ENCODE measurements around the gene GRK4.

GRK4 gene

DNA sequence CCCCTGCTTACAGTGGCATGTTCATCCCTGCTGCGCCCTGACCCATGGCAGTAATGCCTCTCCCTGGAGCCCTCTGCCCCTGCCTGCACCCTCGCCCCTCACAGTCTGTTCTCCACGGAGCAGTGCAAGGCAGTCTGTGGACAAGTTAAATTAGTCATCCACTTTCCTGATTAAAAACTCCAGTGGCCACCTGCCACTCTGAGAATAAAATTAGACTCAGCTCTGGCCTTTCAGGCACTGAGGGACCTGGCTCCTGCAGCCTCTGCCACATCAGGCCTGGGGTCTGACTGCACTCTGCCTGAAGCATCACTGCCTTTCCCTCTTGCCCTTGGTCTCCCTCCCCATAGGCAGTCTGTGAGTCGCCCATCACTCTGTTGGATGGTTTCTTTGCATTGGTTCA, 53.6 kb downstream of the GRK4 start:
- no peaks in the 10 kb centered on the region for H3K9me3 ChIP-seq (ENCODE audit: control insufficient read depth, insufficient read depth, low read length)
- H3K27me3 ChIP-seq (ENCODE audit: control insufficient read depth, insufficient read depth, low read length) = no peaks in the 10 kb centered on the region
- no peak overlapping the region for H3K9ac ChIP-seq (ENCODE audit: low read depth, low read length)
- H3K36me3 ChIP-seq (ENCODE audit: control insufficient read depth, insufficient read depth, low read length) = no peaks in the 10 kb centered on the region
- no peaks in the 10 kb centered on the region for H3K4me1 ChIP-seq (ENCODE audit: control insufficient read depth, insufficient read depth, low read length)
- H3K4me3 ChIP-seq (ENCODE audit: low read depth, low read length) = no peak overlapping the region

DNA sequence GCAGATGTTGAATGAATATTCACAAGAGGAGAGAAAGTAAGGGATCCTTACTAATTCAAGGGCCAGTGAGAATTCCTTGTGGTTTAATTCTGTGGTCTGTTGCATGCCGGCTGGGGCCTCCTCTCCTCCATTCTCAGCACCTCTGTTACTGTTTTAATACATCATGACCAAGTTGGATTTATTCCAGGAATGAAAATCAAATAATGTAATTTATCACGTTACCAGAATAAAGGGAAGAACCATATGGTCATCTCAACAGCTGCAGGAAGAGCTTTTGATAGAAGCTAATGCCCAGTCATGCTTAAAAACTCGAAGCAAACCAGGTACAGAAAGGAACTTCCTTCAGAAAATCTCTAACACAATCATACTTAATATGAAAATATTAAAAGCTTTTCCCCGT, 54.1 kb downstream of the GRK4 start:
- Histone ChIP-seq H3K36me3 (ENCODE audit: control insufficient read depth, insufficient read depth, low read length) (no peaks in the 10 kb centered on the region), H3K9ac (ENCODE audit: low read depth, low read length) (no peak overlapping the region), H3K9me3 (ENCODE audit: control insufficient read depth, insufficient read depth, low read length) (no peaks in the 10 kb centered on the region), H3K4me3 (ENCODE audit: low read depth, low read length) (no peak overlapping the region), H3K4me1 (ENCODE audit: control insufficient read depth, insufficient read depth, low read length) (no peaks in the 10 kb centered on the region), H3K27me3 (ENCODE audit: control insufficient read depth, insufficient read depth, low read length) (no peaks in the 10 kb centered on the region)

DNA sequence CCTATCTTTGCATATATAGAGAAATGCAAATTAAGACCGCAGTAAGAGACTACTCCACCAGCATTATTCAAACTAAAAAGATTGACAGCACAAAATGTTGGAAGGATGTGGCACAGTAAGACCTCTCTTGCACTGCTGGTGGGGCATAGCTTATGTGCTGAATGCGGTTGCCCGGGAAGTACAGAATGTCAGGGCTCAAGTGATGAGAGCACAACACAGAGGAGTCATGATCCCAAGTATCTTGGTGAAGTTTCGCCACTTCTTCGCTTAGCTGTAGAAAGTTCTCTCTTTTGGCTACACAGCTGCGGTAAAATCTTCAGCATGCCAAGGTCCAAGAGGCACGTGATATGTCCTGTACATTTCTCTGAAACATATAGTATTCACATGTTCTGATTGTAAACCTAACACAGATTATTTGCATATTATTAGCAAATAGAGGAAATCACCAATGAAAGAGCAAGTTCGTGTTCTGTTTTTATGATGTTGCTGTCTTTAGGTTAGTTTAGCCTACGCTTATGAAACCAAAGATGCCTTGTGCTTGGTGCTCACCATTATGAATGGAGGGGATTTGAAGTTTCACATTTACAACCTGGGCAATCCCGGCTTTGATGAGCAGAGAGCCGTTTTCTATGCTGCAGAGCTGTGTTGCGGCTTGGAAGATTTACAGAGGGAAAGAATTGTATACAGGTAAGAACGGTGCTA, 55.9 kb downstream of the GRK4 start:
- Histone ChIP-seq H3K27me3 (ENCODE audit: control insufficient read depth, insufficient read depth, low read length) (no peaks in the 10 kb centered on the region), H3K9ac (ENCODE audit: low read depth, low read length) (no peak overlapping the region), H3K4me1 (ENCODE audit: control insufficient read depth, insufficient read depth, low read length) (no peaks in the 10 kb centered on the region), H3K36me3 (ENCODE audit: control insufficient read depth, insufficient read depth, low read length) (no peaks in the 10 kb centered on the region), H3K4me3 (ENCODE audit: low read depth, low read length) (no peak overlapping the region), H3K9me3 (ENCODE audit: control insufficient read depth, insufficient read depth, low read length) (no peaks in the 10 kb centered on the region)

DNA sequence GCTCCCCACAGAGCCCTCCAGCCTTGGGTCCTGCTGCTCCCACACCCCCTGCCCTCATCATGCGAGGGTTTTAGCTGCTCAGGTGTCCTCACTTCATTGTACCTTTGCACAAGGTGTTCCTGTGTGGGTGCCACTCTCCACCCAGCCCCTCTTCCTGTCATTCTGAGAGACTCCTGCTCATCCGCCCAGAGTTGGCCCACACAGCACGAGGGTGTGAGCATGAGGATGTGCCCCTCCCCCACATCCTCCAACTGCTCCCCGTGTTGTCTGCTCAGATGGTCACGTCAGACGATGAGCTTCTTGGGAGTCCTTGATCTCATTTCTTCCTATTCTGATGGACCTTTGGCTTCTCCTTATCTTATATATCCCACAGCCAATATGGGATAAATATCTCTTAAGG, 57.8 kb downstream of the GRK4 start:
- Histone ChIP-seq H3K4me1 (ENCODE audit: control insufficient read depth, insufficient read depth, low read length) (no peaks in the 10 kb centered on the region), H3K9ac (ENCODE audit: low read depth, low read length) (no peak overlapping the region), H3K27me3 (ENCODE audit: control insufficient read depth, insufficient read depth, low read length) (no peaks in the 10 kb centered on the region), H3K36me3 (ENCODE audit: control insufficient read depth, insufficient read depth, low read length) (no peaks in the 10 kb centered on the region), H3K9me3 (ENCODE audit: control insufficient read depth, insufficient read depth, low read length) (no peaks in the 10 kb centered on the region), H3K4me3 (ENCODE audit: low read depth, low read length) (no peak overlapping the region)

DNA sequence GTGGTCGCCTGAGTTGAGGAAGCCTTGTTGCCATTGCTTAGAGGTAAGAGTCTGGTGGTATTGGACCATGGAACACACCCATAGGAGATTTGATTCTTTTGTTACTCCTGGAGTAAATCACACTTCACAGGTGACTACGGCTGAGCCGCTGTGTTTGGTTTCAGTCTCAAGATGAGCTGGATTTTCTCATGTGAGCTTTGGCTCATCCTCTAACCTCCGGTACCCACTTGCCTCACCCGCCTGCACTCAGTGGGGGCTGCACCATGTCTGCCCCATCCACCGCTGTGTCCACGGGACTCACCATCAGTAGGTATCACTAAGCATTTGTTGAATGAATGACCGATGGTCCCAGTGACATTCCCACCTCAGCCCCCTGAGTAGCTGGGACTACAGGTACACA, 58.3 kb downstream of the GRK4 start:
- H3K27me3 ChIP-seq (ENCODE audit: control insufficient read depth, insufficient read depth, low read length) = no peaks in the 10 kb centered on the region
- H3K4me1 ChIP-seq (ENCODE audit: control insufficient read depth, insufficient read depth, low read length) = no peaks in the 10 kb centered on the region
- no peak overlapping the region for H3K9ac ChIP-seq (ENCODE audit: low read depth, low read length)
- H3K4me3 ChIP-seq (ENCODE audit: low read depth, low read length) = no peak overlapping the region
- no peaks in the 10 kb centered on the region for H3K9me3 ChIP-seq (ENCODE audit: control insufficient read depth, insufficient read depth, low read length)
- H3K36me3 ChIP-seq (ENCODE audit: control insufficient read depth, insufficient read depth, low read length) = no peaks in the 10 kb centered on the region

DNA sequence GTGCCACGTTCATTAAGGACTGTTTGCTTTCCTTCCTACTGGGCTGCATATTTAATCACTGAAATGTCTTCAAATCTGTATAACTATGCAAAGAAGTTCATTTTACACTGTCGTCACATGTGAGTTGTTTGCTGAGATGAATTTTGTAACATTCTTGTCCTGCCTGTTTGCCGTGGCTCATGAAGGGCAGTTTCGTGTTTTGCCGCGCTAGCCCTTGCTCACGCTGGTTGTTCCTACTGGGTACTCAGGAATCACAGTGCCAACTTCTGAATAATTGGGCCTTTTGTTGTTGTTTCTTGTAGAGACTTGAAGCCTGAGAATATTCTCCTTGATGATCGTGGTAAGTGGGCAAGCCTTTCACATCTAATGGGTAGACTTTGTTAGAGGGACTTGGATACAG, 58.7 kb downstream of the GRK4 start:
- Histone ChIP-seq H3K36me3 (ENCODE audit: control insufficient read depth, insufficient read depth, low read length) (no peaks in the 10 kb centered on the region), H3K4me1 (ENCODE audit: control insufficient read depth, insufficient read depth, low read length) (no peaks in the 10 kb centered on the region), H3K9me3 (ENCODE audit: control insufficient read depth, insufficient read depth, low read length) (no peaks in the 10 kb centered on the region), H3K27me3 (ENCODE audit: control insufficient read depth, insufficient read depth, low read length) (no peaks in the 10 kb centered on the region), H3K9ac (ENCODE audit: low read depth, low read length) (no peak overlapping the region), H3K4me3 (ENCODE audit: low read depth, low read length) (no peak overlapping the region)

DNA sequence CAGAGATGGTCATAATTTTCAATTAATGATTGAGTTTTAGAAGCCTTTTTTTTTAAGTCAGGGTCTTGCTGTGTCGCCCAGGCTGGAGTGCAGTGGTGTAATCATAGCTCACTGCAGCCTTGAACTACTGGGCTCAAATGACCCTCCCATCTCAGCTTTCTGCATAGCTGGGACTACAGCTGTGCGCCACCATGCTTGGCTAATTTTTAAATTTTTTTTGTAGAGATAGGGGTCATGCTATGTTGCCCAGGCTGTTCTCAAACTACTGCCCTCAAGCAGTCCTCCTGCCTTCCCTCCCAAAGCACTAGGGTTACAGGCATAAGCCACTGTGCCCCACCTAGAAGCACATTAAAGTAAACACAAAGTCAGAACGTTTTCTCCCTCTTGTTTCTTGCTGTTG, 59.3 kb downstream of the GRK4 start:
- no peak overlapping the region for H3K4me3 ChIP-seq (ENCODE audit: low read depth, low read length)
- no peaks in the 10 kb centered on the region for H3K9me3 ChIP-seq (ENCODE audit: control insufficient read depth, insufficient read depth, low read length)
- no peaks in the 10 kb centered on the region for H3K4me1 ChIP-seq (ENCODE audit: control insufficient read depth, insufficient read depth, low read length)
- no peaks in the 10 kb centered on the region for H3K27me3 ChIP-seq (ENCODE audit: control insufficient read depth, insufficient read depth, low read length)
- no peak overlapping the region for H3K9ac ChIP-seq (ENCODE audit: low read depth, low read length)
- H3K36me3 ChIP-seq (ENCODE audit: control insufficient read depth, insufficient read depth, low read length) = no peaks in the 10 kb centered on the region

DNA sequence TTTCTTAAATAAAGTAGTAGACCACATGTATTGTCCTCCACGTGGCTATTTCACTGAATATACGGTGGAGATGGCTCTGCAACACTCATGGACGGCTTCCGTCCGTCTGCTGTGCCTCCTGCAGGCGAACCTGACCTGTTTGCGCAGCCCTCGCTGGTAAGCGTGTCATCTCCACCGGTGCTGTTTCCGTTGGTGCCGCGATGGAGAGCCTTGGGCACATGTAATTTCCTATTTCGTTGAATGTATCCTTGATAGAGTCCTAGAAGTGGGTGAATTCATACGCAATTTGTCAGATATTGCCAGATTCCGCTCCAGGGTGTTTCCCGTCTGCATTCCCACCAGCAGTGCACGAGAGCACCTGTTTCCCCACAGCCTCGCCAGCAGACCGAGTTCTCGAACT, 62.5 kb downstream of the GRK4 start:
- no peaks in the 10 kb centered on the region for H3K36me3 ChIP-seq (ENCODE audit: control insufficient read depth, insufficient read depth, low read length)
- no peaks in the 10 kb centered on the region for H3K27me3 ChIP-seq (ENCODE audit: control insufficient read depth, insufficient read depth, low read length)

DNA sequence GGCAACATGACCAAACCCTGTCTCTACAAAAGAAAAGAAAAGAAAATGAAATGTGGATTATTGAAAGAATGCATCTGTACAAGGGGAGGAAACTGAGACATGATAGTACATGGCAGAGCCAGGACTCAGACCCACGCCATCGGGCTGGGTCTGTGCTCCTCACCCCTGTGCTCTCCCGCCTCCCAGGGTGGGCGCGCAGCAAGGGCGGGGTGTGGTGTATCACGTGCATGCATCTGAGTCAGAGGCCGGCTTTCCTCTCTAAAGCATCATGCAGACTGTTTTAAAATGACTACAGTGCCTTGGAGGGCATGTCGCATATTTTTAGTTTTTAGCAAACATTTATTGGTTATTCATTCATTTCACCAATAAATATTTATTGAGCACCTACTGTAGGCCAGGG, 63.2 kb downstream of the GRK4 start:
- H3K4me3 ChIP-seq (ENCODE audit: low read depth, low read length) = no peak overlapping the region
- no peaks in the 10 kb centered on the region for H3K4me1 ChIP-seq (ENCODE audit: control insufficient read depth, insufficient read depth, low read length)
- no peak overlapping the region for H3K9ac ChIP-seq (ENCODE audit: low read depth, low read length)
- H3K9me3 ChIP-seq (ENCODE audit: control insufficient read depth, insufficient read depth, low read length) = no peaks in the 10 kb centered on the region
- no peaks in the 10 kb centered on the region for H3K36me3 ChIP-seq (ENCODE audit: control insufficient read depth, insufficient read depth, low read length)
- H3K27me3 ChIP-seq (ENCODE audit: control insufficient read depth, insufficient read depth, low read length) = no peaks in the 10 kb centered on the region

More for the DNA sequence above, 62.5 kb downstream of the GRK4 start:
- H3K4me3 ChIP-seq (ENCODE audit: low read depth, low read length) = no peak overlapping the region
- H3K9ac ChIP-seq (ENCODE audit: low read depth, low read length) = no peak overlapping the region
- no peaks in the 10 kb centered on the region for H3K9me3 ChIP-seq (ENCODE audit: control insufficient read depth, insufficient read depth, low read length)
- H3K4me1 ChIP-seq (ENCODE audit: control insufficient read depth, insufficient read depth, low read length) = no peaks in the 10 kb centered on the region

DNA sequence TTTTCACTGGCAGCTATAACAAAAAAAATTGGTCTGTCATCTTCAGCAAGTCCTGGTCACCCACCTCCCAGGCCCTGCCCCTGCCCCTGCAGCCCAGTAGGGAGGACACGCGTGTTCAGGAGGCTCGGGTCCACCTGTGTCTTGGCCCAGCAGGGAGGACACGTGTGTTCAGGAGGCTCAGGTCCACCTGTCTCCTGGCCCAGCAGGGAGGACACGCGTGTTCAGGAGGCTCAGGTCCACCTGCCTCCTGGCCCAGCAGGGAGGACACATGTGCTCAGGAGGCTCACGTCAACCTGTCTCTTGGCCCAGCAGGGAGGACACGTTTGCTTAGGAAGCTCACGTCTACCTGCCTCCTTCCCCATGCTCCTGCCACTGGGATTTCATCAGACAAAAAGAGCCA, 66.1 kb downstream of the GRK4 start:
- no peaks in the 10 kb centered on the region for H3K4me1 ChIP-seq (ENCODE audit: control insufficient read depth, insufficient read depth, low read length)
- H3K27me3 ChIP-seq (ENCODE audit: control insufficient read depth, insufficient read depth, low read length) = no peaks in the 10 kb centered on the region
- no peaks in the 10 kb centered on the region for H3K9me3 ChIP-seq (ENCODE audit: control insufficient read depth, insufficient read depth, low read length)
- no peak overlapping the region for H3K9ac ChIP-seq (ENCODE audit: low read depth, low read length)
- no peaks in the 10 kb centered on the region for H3K36me3 ChIP-seq (ENCODE audit: control insufficient read depth, insufficient read depth, low read length)
- H3K4me3 ChIP-seq (ENCODE audit: low read depth, low read length) = no peak overlapping the region

DNA sequence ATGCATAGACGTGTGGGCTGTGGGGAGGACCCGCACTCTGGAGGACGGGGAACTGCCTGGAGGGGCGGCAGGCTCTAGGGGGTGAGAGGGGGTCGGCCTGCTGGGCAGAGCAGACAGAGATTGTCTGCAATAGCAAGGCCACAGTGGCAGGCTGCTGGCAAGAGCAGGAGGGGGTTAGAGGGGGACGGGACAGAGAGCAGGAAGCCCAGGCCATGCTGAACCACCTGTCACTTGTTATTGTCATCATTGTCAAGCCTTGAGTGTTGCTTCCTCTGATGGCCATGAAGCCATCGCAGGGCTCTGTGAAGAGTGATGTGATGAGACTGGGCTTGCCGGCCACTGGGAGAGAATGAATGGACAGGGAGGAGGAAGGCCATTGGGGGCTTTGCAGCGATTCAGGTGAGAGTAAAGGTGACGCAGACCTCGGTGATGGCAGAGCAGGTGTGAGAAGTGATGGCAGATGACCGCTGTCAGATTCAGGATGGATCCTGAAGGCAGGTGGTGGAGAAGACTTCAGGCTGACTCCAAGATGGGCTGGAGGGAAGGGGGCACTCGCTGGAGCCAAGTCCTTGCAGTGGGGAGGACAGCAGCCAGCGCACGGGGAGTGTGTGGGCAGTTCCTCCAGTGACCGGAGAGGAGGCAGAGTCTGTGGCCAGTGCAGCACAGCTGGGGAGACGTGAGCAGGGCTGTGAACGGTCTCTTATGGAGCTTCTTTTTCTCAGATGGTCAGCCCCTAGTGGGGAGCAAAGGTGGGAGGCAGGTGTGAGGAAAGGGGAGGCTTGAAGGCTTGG, 67.4 kb downstream of the GRK4 start:
- Histone ChIP-seq H3K9me3 (ENCODE audit: control insufficient read depth, insufficient read depth, low read length) (no peaks in the 10 kb centered on the region), H3K4me1 (ENCODE audit: control insufficient read depth, insufficient read depth, low read length) (no peaks in the 10 kb centered on the region), H3K27me3 (ENCODE audit: control insufficient read depth, insufficient read depth, low read length) (no peaks in the 10 kb centered on the region), H3K9ac (ENCODE audit: low read depth, low read length) (no peak overlapping the region), H3K4me3 (ENCODE audit: low read depth, low read length) (no peak overlapping the region), H3K36me3 (ENCODE audit: control insufficient read depth, insufficient read depth, low read length) (no peaks in the 10 kb centered on the region)

DNA sequence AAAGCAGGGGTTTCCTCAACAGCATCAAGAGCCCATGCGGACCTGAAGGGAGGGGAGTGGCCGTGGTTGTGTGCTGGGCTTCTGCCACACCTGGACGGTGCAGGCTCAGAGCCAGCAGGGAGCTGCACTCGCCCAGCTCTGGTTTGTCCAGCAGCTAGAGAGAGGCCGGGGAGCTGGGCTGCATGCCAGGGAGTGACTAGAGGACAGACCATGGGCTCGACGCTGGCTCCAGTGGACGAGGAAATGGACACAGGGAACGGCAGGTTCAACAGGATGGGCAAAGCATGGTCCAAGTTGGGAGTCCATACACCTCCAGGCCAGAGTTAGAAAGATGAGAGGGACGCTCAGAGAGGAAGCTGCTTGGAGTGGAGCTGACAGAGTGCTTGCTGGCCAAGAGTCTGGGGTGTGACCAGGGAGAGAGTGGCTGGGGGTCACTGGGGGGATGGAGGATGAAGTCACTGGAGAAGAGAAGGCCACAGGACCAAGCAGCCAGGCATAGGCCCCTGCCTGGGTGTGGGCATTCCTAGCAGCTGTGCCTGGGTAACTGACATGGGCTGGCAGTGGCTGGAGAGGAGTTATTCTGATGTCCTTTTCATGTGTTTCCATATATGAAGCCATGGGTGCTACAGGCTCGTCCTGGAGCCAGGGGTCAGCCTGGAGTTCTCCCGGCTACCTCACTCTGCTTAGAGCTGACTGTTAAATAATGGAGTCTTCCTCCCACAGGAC, 68.1 kb downstream of the GRK4 start:
- no peaks in the 10 kb centered on the region for H3K36me3 ChIP-seq (ENCODE audit: control insufficient read depth, insufficient read depth, low read length)
- H3K9ac ChIP-seq (ENCODE audit: low read depth, low read length) = no peak overlapping the region
- H3K4me3 ChIP-seq (ENCODE audit: low read depth, low read length) = no peak overlapping the region
- H3K9me3 ChIP-seq (ENCODE audit: control insufficient read depth, insufficient read depth, low read length) = no peaks in the 10 kb centered on the region
- no peaks in the 10 kb centered on the region for H3K27me3 ChIP-seq (ENCODE audit: control insufficient read depth, insufficient read depth, low read length)
- no peaks in the 10 kb centered on the region for H3K4me1 ChIP-seq (ENCODE audit: control insufficient read depth, insufficient read depth, low read length)
